Mucosa of descending colon (tissue), 3 donors: Measurements from ENCODE around the gene PAPPA2. TPM values are rescaled to one million over a fixed set of nuclear protein-coding genes. Genes with fewer than 3 reads are reported as not detected.
A peak's percentile ranks its signal among the peaks of the same experiment; 100 is the strongest.
"Not testable (repeated sequence)": the region's sequence is repeated elsewhere in the genome, so short reads cannot be mapped to it uniquely, and the experiment has no call there.

Source experiments
- ATAC-seq: fragments of 200-7000 bp; cut with Tn5 transposase; one replicate; pipeline ENCODE4 v1.9.1; 2020; ENCODE audit warnings: mild to moderate bottlenecking, moderate library complexity
- DNase-seq, 3 donors: peaks; one replicate each; pipeline ENCODE4 v3.0.0-alpha.2; 2020
- H3K36me3 ChIP-seq: fragments of 200-600 bp; one replicate; pipeline ENCODE4 v1.8.0; 2021; ENCODE audit warnings: low read depth, mild to moderate bottlenecking
- H3K4me1 ChIP-seq: fragments of 200-600 bp; one replicate; pipeline ENCODE4 v1.8.0; 2021; ENCODE audit warnings: low read depth, mild to moderate bottlenecking
- H3K4me3 ChIP-seq: fragments of 200-600 bp; one replicate; pipeline ENCODE4 v1.8.0; 2021; ENCODE audit warnings: mild to moderate bottlenecking
- H3K9me3 ChIP-seq: fragments of 200-600 bp; one replicate; pipeline ENCODE4 v1.8.0; 2021; ENCODE audit warnings: mild to moderate bottlenecking
- intact Hi-C, 2 donors: fragments of 100-400 bp; cut with DNase I in 1 of 2; cut with micrococcal nuclease in 1 of 2; formaldehyde crosslinking; loops; one replicate each; pipeline versions ENCODE4 v1.11.0 to v1.11.1; 2022; cut with DNase I, micrococcal nuclease
- total RNA-seq, 3 donors: library from RNA; stranded (reverse); fragmentation: NEBNext Ultra II Directional in 2 of 3; extraction: Animal tissue kit (Norgen Biotek cat#: 25700) in 2 of 3; gene quantifications; one replicate each; pipeline versions ENCODE4 v1.2.1 to v1.2.4, GENCODE V29; 2021 to 2023
- TF ChIP-seq, protein P1 (sequence below): fragments of 200-600 bp; IDR thresholded peaks from one replicate; pipeline ENCODE4 v1.8.0; 2022; ENCODE audit warnings: antibody characterized with exemption, mild to moderate bottlenecking
- donor health status: DM: no; HTN: no; CAD: no; lungs with moderate emphysema.
- donor health status: DM: no; HTN: no; CAD: no.
- donor health status: DM: no; HTN: yes; CAD: no.

The PAPPA2 gene
- total RNA-seq, 3 donors from 2014 or later: 1.0 to 5.1 (median 1.1) TPM

DNA sequence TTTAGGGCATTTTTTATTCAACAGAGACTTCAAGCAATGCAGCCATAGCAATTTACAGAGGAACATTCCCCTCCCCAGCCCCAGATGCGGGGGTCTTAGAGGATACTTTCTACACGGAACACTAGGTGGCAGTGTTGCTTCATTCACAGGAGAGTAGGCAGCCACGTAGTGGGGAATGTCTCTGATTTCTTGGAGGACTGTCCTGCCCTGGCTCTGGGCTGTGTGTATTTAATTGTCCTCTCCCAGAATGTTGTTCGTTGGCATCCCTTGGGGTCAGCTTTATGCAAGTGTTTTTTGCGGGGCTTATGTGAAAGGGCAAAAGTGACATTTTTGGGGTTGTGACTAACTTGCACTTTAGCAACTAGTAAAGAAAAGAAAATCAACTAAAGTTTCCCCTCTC, 96.9 kb downstream of the PAPPA2 start:
- DNase-seq (peak in 1 of 3 donors; percentile 42), ATAC-seq (peak; percentile 65)
- TF ChIP-seq, protein P1, sequence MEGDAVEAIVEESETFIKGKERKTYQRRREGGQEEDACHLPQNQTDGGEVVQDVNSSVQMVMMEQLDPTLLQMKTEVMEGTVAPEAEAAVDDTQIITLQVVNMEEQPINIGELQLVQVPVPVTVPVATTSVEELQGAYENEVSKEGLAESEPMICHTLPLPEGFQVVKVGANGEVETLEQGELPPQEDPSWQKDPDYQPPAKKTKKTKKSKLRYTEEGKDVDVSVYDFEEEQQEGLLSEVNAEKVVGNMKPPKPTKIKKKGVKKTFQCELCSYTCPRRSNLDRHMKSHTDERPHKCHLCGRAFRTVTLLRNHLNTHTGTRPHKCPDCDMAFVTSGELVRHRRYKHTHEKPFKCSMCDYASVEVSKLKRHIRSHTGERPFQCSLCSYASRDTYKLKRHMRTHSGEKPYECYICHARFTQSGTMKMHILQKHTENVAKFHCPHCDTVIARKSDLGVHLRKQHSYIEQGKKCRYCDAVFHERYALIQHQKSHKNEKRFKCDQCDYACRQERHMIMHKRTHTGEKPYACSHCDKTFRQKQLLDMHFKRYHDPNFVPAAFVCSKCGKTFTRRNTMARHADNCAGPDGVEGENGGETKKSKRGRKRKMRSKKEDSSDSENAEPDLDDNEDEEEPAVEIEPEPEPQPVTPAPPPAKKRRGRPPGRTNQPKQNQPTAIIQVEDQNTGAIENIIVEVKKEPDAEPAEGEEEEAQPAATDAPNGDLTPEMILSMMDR: peak; percentile 28

DNA sequence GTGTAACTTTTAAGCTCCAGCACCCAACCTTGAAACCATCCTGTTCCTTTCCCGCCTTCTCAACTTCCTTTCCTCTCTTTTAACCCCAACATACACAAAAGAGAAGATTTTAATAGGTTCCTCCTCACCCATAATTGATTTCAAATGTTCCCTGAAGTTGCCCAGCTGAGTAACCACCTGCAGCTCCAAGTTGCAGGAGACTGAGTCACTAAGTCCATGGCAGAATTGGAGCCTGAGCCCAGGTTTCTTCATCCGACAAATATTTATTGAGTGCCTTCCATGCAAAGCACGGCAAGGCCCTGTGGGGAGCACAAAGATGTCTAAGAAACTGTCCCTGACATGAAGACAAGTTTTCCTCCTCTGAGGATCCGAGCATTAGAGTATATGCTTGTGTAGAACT, 97.7 kb downstream of the PAPPA2 start:
- Histone ChIP-seq H3K36me3 (no peaks in the 10 kb centered on the region), H3K4me1 (no peaks in the 10 kb centered on the region), H3K4me3 (no peak overlapping the region), H3K9me3 (no peaks in the 10 kb centered on the region)
- intact Hi-C loops: no loop called here
- TF ChIP-seq, protein P1: no peak
- DNase-seq (no peak), ATAC-seq (no peak)

More for the DNA sequence above, 96.9 kb downstream of the PAPPA2 start:
- no peaks in the 10 kb centered on the region for H3K4me1 ChIP-seq
- no peaks in the 10 kb centered on the region for H3K9me3 ChIP-seq
- H3K36me3 ChIP-seq: no peaks in the 10 kb centered on the region
- H3K4me3 ChIP-seq: no peak overlapping the region
- intact Hi-C loops: loop anchor here (10.0 kb wide), 3 partner anchors 185 to 285 kb away; no protein-coding TSS in a partner anchor

DNA sequence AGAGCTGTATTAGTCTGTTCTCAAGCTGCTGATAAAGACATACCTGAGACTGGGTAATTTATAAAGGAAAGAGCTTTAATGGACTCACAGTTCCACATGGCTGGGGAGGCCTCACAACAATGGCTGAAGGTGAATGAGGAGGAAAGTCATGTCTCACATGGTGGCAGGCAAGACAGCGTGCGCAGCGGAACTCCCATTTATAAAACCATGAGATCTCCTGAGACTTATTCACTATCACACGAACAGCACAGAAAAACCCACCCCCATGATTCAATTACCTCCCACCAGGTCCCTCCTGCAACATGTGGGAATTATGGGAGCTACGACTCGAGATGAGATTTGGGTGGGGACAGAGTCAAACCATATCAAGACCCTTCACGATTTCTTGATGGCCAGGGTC, 98.8 kb downstream of the PAPPA2 start:
- H3K4me1 ChIP-seq, intact Hi-C loops, DNase-seq, ATAC-seq, H3K9me3 ChIP-seq, H3K36me3 ChIP-seq, H3K4me3 ChIP-seq: not testable (repeated sequence)

DNA sequence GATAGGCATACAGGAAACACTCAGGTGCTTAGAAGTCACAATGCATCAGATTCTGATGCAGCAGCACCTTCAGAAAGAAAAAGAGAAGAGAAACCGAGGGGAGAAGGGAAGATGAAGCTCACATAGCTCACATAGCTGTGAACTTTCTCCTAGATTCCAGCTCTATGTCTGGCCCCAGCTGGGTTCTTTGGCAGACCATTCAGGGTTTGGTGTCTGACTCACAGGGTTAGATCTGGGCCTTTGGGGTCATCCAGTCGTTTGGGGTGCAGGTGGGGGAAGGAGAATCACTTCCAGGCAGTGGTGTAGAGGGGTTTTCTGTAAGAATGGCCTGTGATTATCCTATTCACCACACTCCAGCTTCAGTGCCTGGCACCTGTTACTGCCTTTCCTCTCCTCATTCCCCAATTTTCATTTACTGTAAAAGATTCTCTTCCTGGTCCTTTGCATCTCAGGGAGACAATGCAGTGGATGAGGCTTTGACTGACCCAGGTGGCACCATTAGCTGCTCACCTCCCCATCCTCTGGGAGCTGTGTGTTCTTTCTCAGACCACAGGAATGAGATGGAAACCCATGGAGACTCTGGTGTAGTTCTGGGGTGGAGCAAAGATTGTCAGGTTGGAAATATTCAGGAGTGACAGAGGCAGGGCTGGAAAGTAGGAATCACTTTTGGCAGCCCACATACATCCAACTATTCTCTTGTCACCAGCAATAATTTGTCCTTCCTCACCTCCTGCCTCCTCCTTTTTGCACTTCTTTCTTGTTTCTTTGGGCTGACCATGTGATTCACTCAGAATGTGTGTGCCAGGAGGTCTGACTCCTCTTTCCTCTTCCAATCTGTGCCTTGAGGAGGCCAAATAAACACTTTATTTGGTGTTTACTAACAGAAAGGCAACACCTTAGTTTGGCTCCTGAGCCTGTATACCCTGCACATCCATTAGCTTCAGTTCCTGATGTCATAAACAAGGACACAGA, 103.3 kb downstream of the PAPPA2 start:
- ATAC-seq: peak; percentile 19
- intact Hi-C loops: no loop called here

DNA sequence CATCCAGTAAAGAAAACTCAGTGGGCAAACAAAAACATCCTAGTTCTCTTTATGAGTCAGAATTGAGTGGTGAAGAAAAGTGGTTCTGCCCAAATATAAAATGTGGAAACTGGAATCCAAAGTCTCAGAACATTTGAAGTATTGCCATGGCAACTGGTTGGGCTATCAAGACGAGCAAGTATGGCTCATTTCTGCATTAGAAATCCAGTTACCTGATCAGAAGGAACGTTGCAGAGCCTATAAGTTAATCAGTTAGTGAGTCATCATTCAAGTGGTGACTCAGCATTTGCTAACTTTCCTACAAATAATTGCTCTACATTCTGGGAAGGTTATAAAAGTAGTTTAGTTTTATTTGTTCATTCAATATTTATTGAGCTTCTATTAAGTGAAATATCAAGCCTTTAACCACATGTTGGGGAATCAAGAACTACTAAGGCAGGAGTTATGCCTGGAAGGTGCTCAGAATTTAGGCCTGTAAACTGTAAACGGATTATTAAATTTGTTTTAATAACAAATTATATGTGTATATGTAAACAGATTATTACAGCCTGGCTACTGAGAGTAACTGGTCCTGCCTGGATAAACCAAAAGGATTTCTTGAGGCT, 104.3 kb downstream of the PAPPA2 start:
- intact Hi-C loops: no loop called here
- no peak for ATAC-seq
- TF ChIP-seq, protein P1: no peak
- H3K4me3 ChIP-seq: no peak overlapping the region
- DNase-seq: no peak
- no peaks in the 10 kb centered on the region for H3K36me3 ChIP-seq
- H3K4me1 ChIP-seq: no peaks in the 10 kb centered on the region
- no peaks in the 10 kb centered on the region for H3K9me3 ChIP-seq

More for the DNA sequence above, 103.3 kb downstream of the PAPPA2 start:
- Histone ChIP-seq H3K36me3 (no peaks in the 10 kb centered on the region), H3K4me3 (no peak overlapping the region), H3K9me3 (no peaks in the 10 kb centered on the region), H3K4me1 (no peaks in the 10 kb centered on the region)
- TF ChIP-seq, protein P1: no peak
- peak in 1 of 3 donors; percentile 12 for DNase-seq

DNA sequence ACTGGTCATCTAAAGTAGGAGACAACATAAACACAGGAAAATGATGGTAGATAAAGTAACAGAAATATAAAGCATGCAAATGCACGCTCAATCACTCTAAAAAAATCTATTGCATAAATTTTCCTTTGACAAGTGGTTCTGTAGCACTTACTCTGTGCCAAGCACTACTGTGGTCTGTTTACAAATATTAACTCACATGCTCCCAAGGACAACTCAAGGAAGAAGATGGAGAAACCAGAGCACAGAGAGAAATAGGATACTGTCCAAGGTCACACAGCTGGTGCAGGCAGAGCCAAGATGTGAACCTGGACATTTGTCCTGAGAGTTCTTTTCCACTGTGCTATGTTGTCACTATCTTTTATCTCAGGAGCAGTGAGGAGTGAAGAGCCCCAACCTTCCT, 105.2 kb downstream of the PAPPA2 start:
- intact Hi-C loops: no loop called here
- ATAC-seq: no peak
- TF ChIP-seq, protein P1: no peak
- H3K4me1 ChIP-seq: no peaks in the 10 kb centered on the region
- no peak for DNase-seq
- no peaks in the 10 kb centered on the region for H3K36me3 ChIP-seq
- no peak overlapping the region for H3K4me3 ChIP-seq
- no peaks in the 10 kb centered on the region for H3K9me3 ChIP-seq
